ENCODE data around the gene RPP30. TPM values are rescaled to one million over a fixed set of nuclear protein-coding genes. Genes with fewer than 3 reads are reported as not detected.
A peak's percentile ranks its signal among the peaks of the same experiment; 100 is the strongest.
"Not testable (repeated sequence)": the region's sequence is repeated elsewhere in the genome, so short reads cannot be mapped to it uniquely, and the experiment has no call there.

RPP30 gene
- total and polyA plus RNA-seq, 4 donors, result 11.2 to 22.6 (median 13.0) TPM

DNA sequence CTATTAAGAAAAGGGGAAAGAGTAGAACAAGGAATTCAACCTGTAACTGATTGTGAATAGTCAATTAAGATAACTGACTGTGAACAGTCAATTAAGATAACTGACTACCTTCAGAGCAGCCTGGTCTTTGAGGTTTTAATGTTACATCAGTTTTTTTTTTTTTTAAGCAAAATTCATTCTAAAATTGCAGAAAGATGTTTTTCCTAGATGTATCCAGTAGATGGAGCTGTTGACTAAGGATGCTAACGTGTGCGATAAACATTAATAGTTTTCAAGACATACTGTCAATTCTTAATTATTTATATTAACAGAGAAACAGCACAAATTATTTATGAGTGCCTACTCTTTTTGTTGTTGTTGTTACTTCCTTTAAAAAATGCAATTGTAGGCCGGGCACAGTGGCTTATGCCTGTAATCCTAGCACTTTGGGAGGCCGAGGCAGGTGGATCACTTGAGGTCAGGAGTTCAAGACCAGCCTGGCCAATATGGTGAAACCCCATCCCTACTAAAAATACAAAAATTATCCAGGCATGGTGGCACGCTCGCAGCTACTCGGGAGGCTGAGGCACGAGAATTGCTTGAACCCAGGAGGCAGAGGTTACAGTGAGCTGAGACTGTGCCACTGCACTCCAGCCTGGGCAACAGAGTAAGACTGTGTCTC lies 8.4 kb downstream of the RPP30 start:
- not testable (repeated sequence) for H3K27ac ChIP-seq (ENCODE audit: low read depth in 1 of 2, low read length in 2 of 2); DNase-seq (ENCODE audit: low spot score); H3K9me3 ChIP-seq (ENCODE audit: control insufficient read depth in 4 of 4, low read length in 3 of 4); H3K4me3 ChIP-seq (ENCODE audit: low read depth in 1 of 3, low read length in 3 of 3); H3K27me3 ChIP-seq (ENCODE audit: control insufficient read depth in 4 of 4, insufficient read depth in 4 of 4, low read length in 3 of 4); H3K9ac ChIP-seq (ENCODE audit: low read depth in 1 of 2, low read length in 2 of 2)
- peaks cover 0 to 17% (median 7%) of the 10 kb centered on the region in 4 donors for H3K4me1 ChIP-seq (ENCODE audit: control insufficient read depth in 4 of 4, insufficient read depth in 4 of 4, low read length in 3 of 4)
- WGBS, result 74% methylated on average over 8 of the region's 8 CpGs
- peaks cover 7 to 34% (median 22%) of the 10 kb centered on the region in 4 donors for H3K36me3 ChIP-seq (ENCODE audit: control insufficient read depth in 4 of 4, insufficient read depth in 3 of 4, low read depth in 1 of 4, low read length in 3 of 4)
- peak; percentile 85 for TF ChIP-seq RAD21 (IDR thresholded peaks at IDR 0.05)
- TF ChIP-seq, protein P1, sequence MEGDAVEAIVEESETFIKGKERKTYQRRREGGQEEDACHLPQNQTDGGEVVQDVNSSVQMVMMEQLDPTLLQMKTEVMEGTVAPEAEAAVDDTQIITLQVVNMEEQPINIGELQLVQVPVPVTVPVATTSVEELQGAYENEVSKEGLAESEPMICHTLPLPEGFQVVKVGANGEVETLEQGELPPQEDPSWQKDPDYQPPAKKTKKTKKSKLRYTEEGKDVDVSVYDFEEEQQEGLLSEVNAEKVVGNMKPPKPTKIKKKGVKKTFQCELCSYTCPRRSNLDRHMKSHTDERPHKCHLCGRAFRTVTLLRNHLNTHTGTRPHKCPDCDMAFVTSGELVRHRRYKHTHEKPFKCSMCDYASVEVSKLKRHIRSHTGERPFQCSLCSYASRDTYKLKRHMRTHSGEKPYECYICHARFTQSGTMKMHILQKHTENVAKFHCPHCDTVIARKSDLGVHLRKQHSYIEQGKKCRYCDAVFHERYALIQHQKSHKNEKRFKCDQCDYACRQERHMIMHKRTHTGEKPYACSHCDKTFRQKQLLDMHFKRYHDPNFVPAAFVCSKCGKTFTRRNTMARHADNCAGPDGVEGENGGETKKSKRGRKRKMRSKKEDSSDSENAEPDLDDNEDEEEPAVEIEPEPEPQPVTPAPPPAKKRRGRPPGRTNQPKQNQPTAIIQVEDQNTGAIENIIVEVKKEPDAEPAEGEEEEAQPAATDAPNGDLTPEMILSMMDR (IDR thresholded peaks at IDR 0.05; ENCODE audit: low read depth, low read length, missing input control), result peak; percentile 58

DNA sequence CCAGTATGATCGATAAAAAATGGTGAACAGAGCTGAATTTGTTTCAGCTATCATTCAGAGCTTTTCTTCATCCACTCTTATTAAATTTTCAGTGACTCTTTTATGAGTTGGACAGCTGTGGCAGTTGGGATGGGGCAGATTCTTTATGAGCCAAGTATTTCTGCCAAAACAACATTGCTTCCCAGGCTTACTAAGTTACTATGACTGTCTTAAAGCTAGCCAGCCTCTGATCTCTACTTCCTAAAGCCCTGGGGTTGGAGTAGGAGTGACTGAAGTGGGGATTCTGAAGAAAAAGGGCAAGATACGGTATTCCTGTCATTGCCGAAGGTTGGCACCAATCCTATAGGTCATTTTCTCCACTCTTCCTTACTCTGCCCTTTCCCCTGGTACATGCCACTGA lies 12.7 kb downstream of the RPP30 start:
- WGBS, result 90% methylated on average over 3 of the region's 3 CpGs

DNA sequence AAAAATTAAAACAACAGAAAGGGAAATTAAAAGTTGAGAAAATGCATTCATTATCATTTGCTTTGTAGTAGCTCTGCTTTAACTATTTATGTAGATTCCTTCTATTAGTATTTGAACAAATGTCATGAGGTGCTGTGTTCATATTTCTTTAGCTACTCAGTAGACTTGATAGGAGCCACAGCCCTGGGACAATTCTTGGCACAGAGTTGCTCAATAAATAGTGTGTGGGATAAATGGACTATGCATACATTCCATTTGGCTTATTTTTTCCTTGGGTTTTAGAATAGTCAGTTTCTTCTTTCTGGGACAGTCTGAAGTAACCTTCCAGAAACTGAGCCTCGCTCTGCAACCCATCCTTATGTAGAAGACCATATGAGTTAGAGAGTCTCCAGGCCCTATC lies 13.4 kb downstream of the RPP30 start:
- no peak overlapping the region for H3K4me3 ChIP-seq (ENCODE audit: low read depth in 1 of 3, low read length in 3 of 3)
- peaks cover 2 to 14% (median 9%) of the 10 kb centered on the region in 4 donors for H3K36me3 ChIP-seq (ENCODE audit: control insufficient read depth in 4 of 4, insufficient read depth in 3 of 4, low read depth in 1 of 4, low read length in 3 of 4)
- H3K27ac ChIP-seq (ENCODE audit: low read depth in 1 of 2, low read length in 2 of 2), result no peak overlapping the region
- no peak overlapping the region for H3K9ac ChIP-seq (ENCODE audit: low read depth in 1 of 2, low read length in 2 of 2)
- no peaks in the 10 kb centered on the region for H3K27me3 ChIP-seq (ENCODE audit: control insufficient read depth in 4 of 4, insufficient read depth in 4 of 4, low read length in 3 of 4)
- no peak for DNase-seq (ENCODE audit: low spot score)
- WGBS, result 97% methylated on average over 1 of the region's 1 CpG
- no peak for TF ChIP-seq HNF4G (IDR thresholded peaks at IDR 0.05)
- no peak for TF ChIP-seq FOXA2 (IDR thresholded peaks at IDR 0.05)
- no peak for TF ChIP-seq YY1 (IDR thresholded peaks at IDR 0.05)
- TF ChIP-seq GABPA (IDR thresholded peaks at IDR 0.05 in 1 of 2, conservative IDR thresholded peaks at IDR 0.05 in 1 of 2), result no peak
- no peak for TF ChIP-seq TAF1 (conservative IDR thresholded peaks at IDR 0.05)
- TF ChIP-seq, protein P2, sequence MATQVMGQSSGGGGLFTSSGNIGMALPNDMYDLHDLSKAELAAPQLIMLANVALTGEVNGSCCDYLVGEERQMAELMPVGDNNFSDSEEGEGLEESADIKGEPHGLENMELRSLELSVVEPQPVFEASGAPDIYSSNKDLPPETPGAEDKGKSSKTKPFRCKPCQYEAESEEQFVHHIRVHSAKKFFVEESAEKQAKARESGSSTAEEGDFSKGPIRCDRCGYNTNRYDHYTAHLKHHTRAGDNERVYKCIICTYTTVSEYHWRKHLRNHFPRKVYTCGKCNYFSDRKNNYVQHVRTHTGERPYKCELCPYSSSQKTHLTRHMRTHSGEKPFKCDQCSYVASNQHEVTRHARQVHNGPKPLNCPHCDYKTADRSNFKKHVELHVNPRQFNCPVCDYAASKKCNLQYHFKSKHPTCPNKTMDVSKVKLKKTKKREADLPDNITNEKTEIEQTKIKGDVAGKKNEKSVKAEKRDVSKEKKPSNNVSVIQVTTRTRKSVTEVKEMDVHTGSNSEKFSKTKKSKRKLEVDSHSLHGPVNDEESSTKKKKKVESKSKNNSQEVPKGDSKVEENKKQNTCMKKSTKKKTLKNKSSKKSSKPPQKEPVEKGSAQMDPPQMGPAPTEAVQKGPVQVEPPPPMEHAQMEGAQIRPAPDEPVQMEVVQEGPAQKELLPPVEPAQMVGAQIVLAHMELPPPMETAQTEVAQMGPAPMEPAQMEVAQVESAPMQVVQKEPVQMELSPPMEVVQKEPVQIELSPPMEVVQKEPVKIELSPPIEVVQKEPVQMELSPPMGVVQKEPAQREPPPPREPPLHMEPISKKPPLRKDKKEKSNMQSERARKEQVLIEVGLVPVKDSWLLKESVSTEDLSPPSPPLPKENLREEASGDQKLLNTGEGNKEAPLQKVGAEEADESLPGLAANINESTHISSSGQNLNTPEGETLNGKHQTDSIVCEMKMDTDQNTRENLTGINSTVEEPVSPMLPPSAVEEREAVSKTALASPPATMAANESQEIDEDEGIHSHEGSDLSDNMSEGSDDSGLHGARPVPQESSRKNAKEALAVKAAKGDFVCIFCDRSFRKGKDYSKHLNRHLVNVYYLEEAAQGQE (IDR thresholded peaks at IDR 0.05), result no peak
- no peak for TF ChIP-seq RXRA (IDR thresholded peaks at IDR 0.05)
- TF ChIP-seq, protein P3, sequence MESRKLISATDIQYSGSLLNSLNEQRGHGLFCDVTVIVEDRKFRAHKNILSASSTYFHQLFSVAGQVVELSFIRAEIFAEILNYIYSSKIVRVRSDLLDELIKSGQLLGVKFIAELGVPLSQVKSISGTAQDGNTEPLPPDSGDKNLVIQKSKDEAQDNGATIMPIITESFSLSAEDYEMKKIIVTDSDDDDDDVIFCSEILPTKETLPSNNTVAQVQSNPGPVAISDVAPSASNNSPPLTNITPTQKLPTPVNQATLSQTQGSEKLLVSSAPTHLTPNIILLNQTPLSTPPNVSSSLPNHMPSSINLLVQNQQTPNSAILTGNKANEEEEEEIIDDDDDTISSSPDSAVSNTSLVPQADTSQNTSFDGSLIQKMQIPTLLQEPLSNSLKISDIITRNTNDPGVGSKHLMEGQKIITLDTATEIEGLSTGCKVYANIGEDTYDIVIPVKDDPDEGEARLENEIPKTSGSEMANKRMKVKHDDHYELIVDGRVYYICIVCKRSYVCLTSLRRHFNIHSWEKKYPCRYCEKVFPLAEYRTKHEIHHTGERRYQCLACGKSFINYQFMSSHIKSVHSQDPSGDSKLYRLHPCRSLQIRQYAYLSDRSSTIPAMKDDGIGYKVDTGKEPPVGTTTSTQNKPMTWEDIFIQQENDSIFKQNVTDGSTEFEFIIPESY (IDR thresholded peaks at IDR 0.05), result no peak
- peaks cover 1 to 27% (median 10%) of the 10 kb centered on the region in 4 donors for H3K4me1 ChIP-seq (ENCODE audit: control insufficient read depth in 4 of 4, insufficient read depth in 4 of 4, low read length in 3 of 4)
- H3K9me3 ChIP-seq (ENCODE audit: control insufficient read depth in 4 of 4, low read length in 3 of 4), result no peaks in the 10 kb centered on the region

More for the DNA sequence above, 12.7 kb downstream of the RPP30 start:
- DNase-seq (ENCODE audit: low spot score), result no peak
- Histone ChIP-seq H3K27me3 (ENCODE audit: control insufficient read depth in 4 of 4, insufficient read depth in 4 of 4, low read length in 3 of 4) (no peaks in the 10 kb centered on the region), H3K27ac (ENCODE audit: low read depth in 1 of 2, low read length in 2 of 2) (no peak overlapping the region), H3K4me3 (ENCODE audit: low read depth in 1 of 3, low read length in 3 of 3) (no peak overlapping the region), H3K9me3 (ENCODE audit: control insufficient read depth in 4 of 4, low read length in 3 of 4) (no peaks in the 10 kb centered on the region), H3K36me3 (ENCODE audit: control insufficient read depth in 4 of 4, insufficient read depth in 3 of 4, low read depth in 1 of 4, low read length in 3 of 4) (peaks cover 2 to 14% (median 9%) of the 10 kb centered on the region in 4 donors), H3K9ac (ENCODE audit: low read depth in 1 of 2, low read length in 2 of 2) (no peak overlapping the region), H3K4me1 (ENCODE audit: control insufficient read depth in 4 of 4, insufficient read depth in 4 of 4, low read length in 3 of 4) (peaks cover 1 to 27% (median 10%) of the 10 kb centered on the region in 4 donors)
- TF ChIP-seq, protein P1 (IDR thresholded peaks at IDR 0.05; ENCODE audit: low read depth, low read length, missing input control), result no peak
- no peak for TF ChIP-seq SP1 (IDR thresholded peaks at IDR 0.05)
- TF ChIP-seq EGR1 (IDR thresholded peaks at IDR 0.05; ENCODE audit: low read depth in 2 of 2), result no peak
- no peak for TF ChIP-seq RAD21 (IDR thresholded peaks at IDR 0.05)
- no peak for TF ChIP-seq HNF4G (IDR thresholded peaks at IDR 0.05)

Measured in liver (tissue), 9 donors.